ENCODE data around the gene PPIP5K1. TPM values are rescaled to one million over a fixed set of nuclear protein-coding genes. Genes with fewer than 3 reads are reported as not detected.

The PPIP5K1 gene
- total RNA-seq, 1 experiment from 2014 or later: 33.5 TPM

- Histone ChIP-seq H3K9me3 (ENCODE audit: low read depth, low read length, poor library complexity, severe bottlenecking) (no peaks in the 10 kb centered on the region), H3K4me3 (ENCODE audit: low read depth, low read length, poor library complexity, severe bottlenecking) (no peak overlapping the region), H3K36me3 (ENCODE audit: insufficient read depth, low read length, poor library complexity, severe bottlenecking) (no peaks in the 10 kb centered on the region), H3K27ac (ENCODE audit: low read depth, low read length, poor library complexity, severe bottlenecking) (no peak overlapping the region), H3K27me3 (replicated peaks; ENCODE audit: insufficient read depth, low read depth, low read length, poor library complexity) (no peaks in the 10 kb centered on the region), H3K4me1 (ENCODE audit: insufficient read depth, low read length, poor library complexity, severe bottlenecking) (peaks cover 1% of the 10 kb centered on the region)
- ChIA-PET POLR2A (ENCODE audit: low non-redundant PET) (no interaction called here), CTCF (no interaction called here)
- BruUV-seq (replicated peaks): no TSS peak
- intact Hi-C loops (cut with micrococcal nuclease; ENCODE audit: unreplicated experiment): no loop called here
- TF ChIP-seq CTCF (conservative IDR thresholded peaks at IDR 0.05; ENCODE audit: low read depth, low read length) (no peak), EZH2 (IDR thresholded peaks at IDR 0.05; ENCODE audit: borderline replicate concordance, low read depth, low read length, poor library complexity, severe bottlenecking) (no peak)
- DNase-seq (ENCODE audit: low spot score): no peak
Observed at GRCh38 chr15:43498990-43499389, 91.0 kb downstream of the PPIP5K1 start.

- Histone ChIP-seq H3K9me3 (ENCODE audit: low read depth, low read length, poor library complexity, severe bottlenecking) (no peaks in the 10 kb centered on the region), H3K4me1 (ENCODE audit: insufficient read depth, low read length, poor library complexity, severe bottlenecking) (peaks cover 15% of the 10 kb centered on the region), H3K4me3 (ENCODE audit: low read depth, low read length, poor library complexity, severe bottlenecking) (peak overlapping the region; percentile 93), H3K27ac (ENCODE audit: low read depth, low read length, poor library complexity, severe bottlenecking) (peak overlapping the region; percentile 85), H3K27me3 (replicated peaks; ENCODE audit: insufficient read depth, low read depth, low read length, poor library complexity) (no peaks in the 10 kb centered on the region), H3K36me3 (ENCODE audit: insufficient read depth, low read length, poor library complexity, severe bottlenecking) (peaks cover 25% of the 10 kb centered on the region)
- BruUV-seq (replicated peaks): no TSS peak
- DNase-seq (ENCODE audit: low spot score): no peak
- no peak for TF ChIP-seq CTCF (conservative IDR thresholded peaks at IDR 0.05; ENCODE audit: low read depth, low read length)
- TF ChIP-seq EZH2 (IDR thresholded peaks at IDR 0.05; ENCODE audit: borderline replicate concordance, low read depth, low read length, poor library complexity, severe bottlenecking): no peak
- ChIA-PET POLR2A (ENCODE audit: low non-redundant PET) (no interaction called here), CTCF (interaction anchor here (0.9 kb wide), 1 partner anchor 35 kb away, joined by 4 read pairs; no protein-coding TSS in a partner anchor)
- intact Hi-C loops (cut with micrococcal nuclease; ENCODE audit: unreplicated experiment): loop anchor here (1.0 kb wide), 1 partner anchor 16 kb away; no protein-coding TSS in a partner anchor
Observed at GRCh38 chr15:43493703-43494472, 96.1 kb downstream of the PPIP5K1 start.

- intact Hi-C loops (cut with micrococcal nuclease; ENCODE audit: unreplicated experiment): loop anchor here (1.0 kb wide), 1 partner anchor 17 kb away; no protein-coding TSS in a partner anchor
- CTCF ChIA-PET: interaction anchor here (0.9 kb wide), 1 partner anchor 36 kb away, joined by 4 read pairs; no protein-coding TSS in a partner anchor
- POLR2A ChIA-PET (ENCODE audit: low non-redundant PET): interaction anchor here (0.6 kb wide), 1 partner anchor 40 kb away, joined by 3 read pairs; no protein-coding TSS in a partner anchor
- BruUV-seq (replicated peaks): no TSS peak
- Histone ChIP-seq H3K9me3 (ENCODE audit: low read depth, low read length, poor library complexity, severe bottlenecking) (no peaks in the 10 kb centered on the region), H3K4me3 (ENCODE audit: low read depth, low read length, poor library complexity, severe bottlenecking) (peak within 1 kb of the TSS; percentile 93), H3K27me3 (replicated peaks; ENCODE audit: insufficient read depth, low read depth, low read length, poor library complexity) (no peaks in the 10 kb centered on the region), H3K36me3 (ENCODE audit: insufficient read depth, low read length, poor library complexity, severe bottlenecking) (peaks cover 32% of the 10 kb centered on the region), H3K4me1 (ENCODE audit: insufficient read depth, low read length, poor library complexity, severe bottlenecking) (peaks cover 15% of the 10 kb centered on the region), H3K27ac (ENCODE audit: low read depth, low read length, poor library complexity, severe bottlenecking) (peak within 1 kb of the TSS; percentile 85)
- TF ChIP-seq EZH2 (IDR thresholded peaks at IDR 0.05; ENCODE audit: borderline replicate concordance, low read depth, low read length, poor library complexity, severe bottlenecking) (no peak), CTCF (conservative IDR thresholded peaks at IDR 0.05; ENCODE audit: low read depth, low read length) (no peak)
- DNase-seq (ENCODE audit: low spot score): peak; percentile 98
Observed at GRCh38 chr15:43492673-43493601, 97.1 kb downstream of the PPIP5K1 start, which contains the start of gene TP53BP1. Gene TP53BP1 (minus strand): TSS chr15:43493156. CDS start chr15:43493043, 113 bp downstream.
